Thyroid gland (tissue), 4 donors: ENCODE measurements around the gene STARD9.

ENCODE experiments used
- CTCF ChIP-seq, 6 experiments: fragments of 200-600 bp in 3 of 6; fragments of 450-650 bp in 3 of 6; sonication (generic) in 3 of 6; IDR thresholded peaks; one replicate each; pipeline ENCODE4 v1.5.1; 2016 to 2019; ENCODE audit warnings: antibody characterized with exemption in 6 of 6, mild to moderate bottlenecking in 2 of 6, inconsistent platforms in 1 of 6, moderate library complexity in 1 of 6
- POLR2A ChIP-seq, 2 donors: fragments of 450-650 bp; IDR thresholded peaks; one replicate each; pipeline ENCODE4 v1.6.1; 2017; ENCODE audit warnings: antibody characterized with exemption in 2 of 2, mild to moderate bottlenecking in 2 of 2, moderate library complexity in 1 of 2

GRCh38 chr15:42693496-42693895, 118.1 kb downstream of the STARD9 start:
- TF ChIP-seq POLR2A (IDR thresholded peaks at IDR 0.05) (no peak), CTCF (IDR thresholded peaks at IDR 0.05) (no peak)
